Keratinocyte (primary cell): ENCODE measurements around the gene RPS29.

ENCODE experiments used
- CTCF ChIP-seq, 3 experiments: IDR thresholded peaks in 1 of 3; conservative IDR thresholded peaks in 1 of 3; optimal IDR thresholded peaks in 1 of 3; 2 replicates in 2 of 3; 3 replicates in 1 of 3; pipeline versions ENCODE3 to v1.5.1; 2011; ENCODE audit warnings: low read length in 3 of 3, mild to moderate bottlenecking in 3 of 3, moderate library complexity in 2 of 3, control low read depth in 1 of 3, inconsistent platforms in 1 of 3; ENCODE audit not compliant: insufficient read depth in 2 of 3; ENCODE audit errors: extremely low read depth in 1 of 3
- EZH2 ChIP-seq: IDR thresholded peaks from one replicate; pipeline ENCODE4 v1.6.1; 2012; ENCODE audit warnings: inconsistent platforms, mild to moderate bottlenecking, low read length, moderate library complexity

GRCh38 chr14:49615776-49616175 lies 29.6 kb upstream of the RPS29 start:
- TF ChIP-seq CTCF (optimal IDR thresholded peaks at IDR 0.05 in 1 of 3, IDR thresholded peaks at IDR 0.05 in 1 of 3, conservative IDR thresholded peaks at IDR 0.05 in 1 of 3; ENCODE audit: extremely low read depth in 1 of 3, insufficient read depth in 2 of 3, low read length in 3 of 3) (no peak), EZH2 (no peak)
